Measurements from ENCODE around the gene CD101.
"Not testable (repeated sequence)": the region's sequence is repeated elsewhere in the genome, so short reads cannot be mapped to it uniquely, and the experiment has no call there.

The CD101 gene, protein sequence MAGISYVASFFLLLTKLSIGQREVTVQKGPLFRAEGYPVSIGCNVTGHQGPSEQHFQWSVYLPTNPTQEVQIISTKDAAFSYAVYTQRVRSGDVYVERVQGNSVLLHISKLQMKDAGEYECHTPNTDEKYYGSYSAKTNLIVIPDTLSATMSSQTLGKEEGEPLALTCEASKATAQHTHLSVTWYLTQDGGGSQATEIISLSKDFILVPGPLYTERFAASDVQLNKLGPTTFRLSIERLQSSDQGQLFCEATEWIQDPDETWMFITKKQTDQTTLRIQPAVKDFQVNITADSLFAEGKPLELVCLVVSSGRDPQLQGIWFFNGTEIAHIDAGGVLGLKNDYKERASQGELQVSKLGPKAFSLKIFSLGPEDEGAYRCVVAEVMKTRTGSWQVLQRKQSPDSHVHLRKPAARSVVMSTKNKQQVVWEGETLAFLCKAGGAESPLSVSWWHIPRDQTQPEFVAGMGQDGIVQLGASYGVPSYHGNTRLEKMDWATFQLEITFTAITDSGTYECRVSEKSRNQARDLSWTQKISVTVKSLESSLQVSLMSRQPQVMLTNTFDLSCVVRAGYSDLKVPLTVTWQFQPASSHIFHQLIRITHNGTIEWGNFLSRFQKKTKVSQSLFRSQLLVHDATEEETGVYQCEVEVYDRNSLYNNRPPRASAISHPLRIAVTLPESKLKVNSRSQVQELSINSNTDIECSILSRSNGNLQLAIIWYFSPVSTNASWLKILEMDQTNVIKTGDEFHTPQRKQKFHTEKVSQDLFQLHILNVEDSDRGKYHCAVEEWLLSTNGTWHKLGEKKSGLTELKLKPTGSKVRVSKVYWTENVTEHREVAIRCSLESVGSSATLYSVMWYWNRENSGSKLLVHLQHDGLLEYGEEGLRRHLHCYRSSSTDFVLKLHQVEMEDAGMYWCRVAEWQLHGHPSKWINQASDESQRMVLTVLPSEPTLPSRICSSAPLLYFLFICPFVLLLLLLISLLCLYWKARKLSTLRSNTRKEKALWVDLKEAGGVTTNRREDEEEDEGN

DNA sequence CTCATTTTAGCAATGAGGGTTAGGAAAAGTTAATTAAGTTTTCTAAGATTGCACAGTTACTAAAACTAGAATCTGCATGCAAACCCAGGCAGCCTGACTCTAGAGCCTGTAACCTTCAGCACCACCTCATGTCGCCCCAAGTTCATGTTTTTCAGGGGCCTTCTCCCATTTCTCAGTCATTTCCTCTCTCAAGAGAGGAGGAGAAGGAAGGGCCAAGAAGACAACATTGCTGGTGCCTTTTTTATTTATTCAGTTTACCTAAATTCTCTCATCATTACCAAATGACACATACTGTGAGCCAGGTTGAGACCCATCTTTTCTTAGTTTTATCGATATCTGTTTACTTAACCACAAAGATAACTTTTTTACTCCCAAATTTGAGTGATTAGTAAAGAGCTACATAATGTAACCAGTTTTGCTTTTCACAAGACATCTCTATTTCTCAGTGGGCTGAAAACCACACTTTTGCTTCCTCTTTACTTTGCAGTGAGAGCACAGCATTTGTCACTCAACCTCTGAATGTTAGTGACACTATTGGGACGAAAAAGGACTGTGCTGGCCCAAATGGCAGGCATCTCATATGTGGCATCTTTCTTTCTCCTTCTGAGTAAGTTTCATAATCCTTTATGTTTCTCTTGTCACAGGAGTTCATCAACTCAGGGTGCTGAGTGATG lies at the start of gene CD101:
Gene CD101 (plus strand): TSS at position 507 of the 674 bp plus-strand sequence. CDS start 58 bp downstream, at position 565.
- no peak for DNase-seq (ENCODE audit: low read depth)

GRCh38 chr1:116952738-116953275 lies 48.8 kb upstream of the CD101 start:
- DNase-seq (ENCODE audit: low read depth) = no peak

DNA sequence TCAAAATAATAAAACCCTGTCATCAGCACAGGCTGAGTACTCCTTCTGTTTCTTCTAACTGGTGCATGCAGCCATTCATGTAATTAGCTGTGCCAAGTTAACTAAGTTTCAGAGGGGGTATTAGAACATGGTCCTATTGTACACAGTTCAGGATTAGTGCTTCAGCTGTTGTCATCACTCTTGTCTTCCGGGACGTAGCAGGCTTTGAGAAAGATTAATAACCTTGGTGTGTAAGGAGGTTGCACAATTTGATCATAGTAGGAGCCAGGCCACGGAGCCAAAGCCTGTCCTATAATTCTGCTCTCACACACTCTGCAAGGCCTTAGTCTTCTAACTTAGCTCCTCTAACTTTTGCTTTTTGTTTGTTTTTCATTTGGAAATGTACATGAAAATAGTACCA lies 47.1 kb upstream of the CD101 start:
- DNase-seq (ENCODE audit: low read depth) = no peak

DNA sequence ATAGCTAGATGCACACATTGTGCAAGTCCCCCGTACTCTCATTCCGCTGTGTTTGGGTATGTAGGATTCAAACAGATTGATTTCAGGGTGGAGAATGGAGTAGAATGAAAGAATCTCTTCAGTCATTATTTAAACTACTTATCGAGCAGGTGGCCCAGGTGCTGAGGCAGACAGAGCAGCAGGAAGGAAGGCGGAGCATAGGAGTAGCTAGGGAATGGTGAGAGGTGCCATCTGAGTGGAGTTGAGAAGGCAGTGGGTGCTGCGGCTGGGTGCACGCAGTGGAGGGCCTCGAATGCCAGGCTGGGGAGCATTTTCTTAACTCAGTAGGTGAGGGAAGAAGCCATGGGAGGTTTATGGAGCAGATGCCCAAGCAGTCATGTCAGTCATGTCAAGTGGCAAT lies 45.2 kb upstream of the CD101 start:
- no peak for DNase-seq (ENCODE audit: low read depth)

- no peak for DNase-seq (ENCODE audit: low read depth)
These were observed 43.9 kb upstream of the CD101 start for GRCh38 chr1:116957646-116958045.

DNA sequence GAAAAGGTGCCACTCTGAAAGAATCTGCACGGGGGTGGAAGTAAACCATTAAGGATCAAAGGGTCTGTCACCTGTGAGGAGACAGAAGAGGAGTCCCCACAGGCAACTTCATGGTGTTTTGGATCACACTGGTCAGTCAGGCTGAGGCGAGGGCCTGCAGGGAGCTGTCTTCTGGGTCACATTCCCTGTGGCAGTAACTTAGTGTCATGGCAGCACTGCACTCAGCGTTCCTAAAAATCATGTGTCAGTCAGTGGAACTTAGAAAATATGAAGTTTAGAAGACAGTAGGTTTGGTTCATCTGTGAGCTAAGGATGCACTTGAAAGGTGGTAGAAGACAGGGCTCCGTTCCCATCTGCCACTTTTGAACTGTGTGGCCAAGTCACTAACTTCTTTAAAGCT lies 43.5 kb upstream of the CD101 start:
- DNase-seq (ENCODE audit: low read depth) = no peak

GRCh38 chr1:116958977-116959376 lies 42.6 kb upstream of the CD101 start:
- DNase-seq (ENCODE audit: low read depth) = no peak

GRCh38 chr1:116961606-116962005 lies 40.0 kb upstream of the CD101 start:
- DNase-seq (ENCODE audit: low read depth) = no peak

- no peak for DNase-seq (ENCODE audit: low read depth)
These were observed 38.4 kb upstream of the CD101 start for GRCh38 chr1:116962987-116963639.

- no peak for DNase-seq (ENCODE audit: low read depth)
These were observed 34.8 kb upstream of the CD101 start for GRCh38 chr1:116966791-116967190.

DNA sequence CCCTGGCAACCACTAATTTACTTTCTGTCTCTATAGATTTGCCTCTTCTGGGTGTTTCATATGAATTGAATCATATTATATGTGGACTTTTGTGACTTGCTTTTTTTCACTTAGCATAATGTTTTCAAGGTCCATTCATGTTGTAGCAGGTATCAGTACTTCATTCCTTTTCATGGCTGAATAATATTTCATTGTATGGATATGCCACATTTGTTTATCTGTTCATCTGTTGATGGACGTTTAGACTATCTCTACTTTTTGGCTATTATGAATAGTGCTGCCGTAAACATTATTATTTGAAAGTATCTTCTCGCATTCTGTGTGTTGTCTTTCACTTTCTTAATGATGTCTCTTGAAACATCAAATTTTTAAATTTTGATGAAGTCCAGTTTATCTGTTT lies 32.8 kb upstream of the CD101 start:
- DNase-seq (ENCODE audit: low read depth) = no peak

- no peak for DNase-seq (ENCODE audit: low read depth)
These were observed 30.2 kb upstream of the CD101 start for GRCh38 chr1:116971258-116971860.

DNA sequence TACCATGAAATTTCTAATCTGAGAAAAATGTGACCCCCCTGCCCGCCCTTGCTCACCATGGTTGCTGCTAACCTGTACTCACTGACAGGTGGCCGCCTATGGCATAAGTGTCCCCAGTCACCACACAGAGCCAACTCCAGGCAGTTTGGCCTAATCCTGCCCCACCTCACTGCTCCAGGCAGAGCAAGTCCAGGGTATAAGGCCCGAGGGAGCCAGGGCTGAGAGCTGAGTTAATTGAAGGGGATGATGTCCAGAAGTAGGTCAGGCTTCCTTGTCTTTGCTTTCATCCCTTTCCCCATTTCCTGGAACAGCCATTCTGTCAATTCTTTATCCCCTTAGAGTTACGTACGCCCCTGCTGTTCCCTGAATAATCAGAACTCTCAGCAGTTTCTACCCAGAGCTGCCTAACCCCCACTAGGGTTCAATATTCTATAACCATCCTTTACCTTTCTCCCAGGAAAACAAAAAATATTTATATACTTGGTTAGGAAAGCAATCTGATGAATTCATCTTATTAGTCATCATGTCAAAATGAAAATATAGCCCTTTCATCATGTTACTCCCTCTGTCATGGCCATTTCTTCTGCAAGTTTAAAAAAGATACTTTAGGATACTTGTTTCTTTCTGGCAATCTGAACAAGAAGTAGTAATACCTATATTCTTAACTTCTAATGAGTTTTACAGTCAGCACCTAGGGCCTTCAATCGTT lies 29.4 kb upstream of the CD101 start:
- DNase-seq (ENCODE audit: low read depth) = no peak

- DNase-seq (ENCODE audit: low read depth) = no peak
These were observed 28.9 kb upstream of the CD101 start for GRCh38 chr1:116972674-116973030.

GRCh38 chr1:116980309-116980708 lies 21.3 kb upstream of the CD101 start:
- DNase-seq (ENCODE audit: low read depth) = not testable (repeated sequence)

GRCh38 chr1:116981521-116982037 lies 20.0 kb upstream of the CD101 start:
- DNase-seq (ENCODE audit: low read depth) = no peak

GRCh38 chr1:116982319-116983004 lies 19.1 kb upstream of the CD101 start:
- DNase-seq (ENCODE audit: low read depth) = no peak

- DNase-seq (ENCODE audit: low read depth) = no peak
These were observed 18.4 kb upstream of the CD101 start for GRCh38 chr1:116983112-116983511.

- no peak for DNase-seq (ENCODE audit: low read depth)
These were observed 17.9 kb upstream of the CD101 start for GRCh38 chr1:116983678-116984077.

Measured in fibroblast of the conjunctiva (primary cell).